ENCODE measurements around the gene CYP8B1. TPM values are rescaled to one million over a fixed set of nuclear protein-coding genes. Genes with fewer than 3 reads are reported as not detected.

CYP8B1 gene
- total and polyA plus RNA-seq, 2 experiments from 2014 or later = not detected

- TF ChIP-seq EZH2 (IDR thresholded peaks at IDR 0.05; ENCODE audit: low read depth, unreplicated experiment) = no peak
Measured at GRCh38 chr3:42906848-42907183, 31.1 kb upstream of the CYP8B1 start (continued).

DNA sequence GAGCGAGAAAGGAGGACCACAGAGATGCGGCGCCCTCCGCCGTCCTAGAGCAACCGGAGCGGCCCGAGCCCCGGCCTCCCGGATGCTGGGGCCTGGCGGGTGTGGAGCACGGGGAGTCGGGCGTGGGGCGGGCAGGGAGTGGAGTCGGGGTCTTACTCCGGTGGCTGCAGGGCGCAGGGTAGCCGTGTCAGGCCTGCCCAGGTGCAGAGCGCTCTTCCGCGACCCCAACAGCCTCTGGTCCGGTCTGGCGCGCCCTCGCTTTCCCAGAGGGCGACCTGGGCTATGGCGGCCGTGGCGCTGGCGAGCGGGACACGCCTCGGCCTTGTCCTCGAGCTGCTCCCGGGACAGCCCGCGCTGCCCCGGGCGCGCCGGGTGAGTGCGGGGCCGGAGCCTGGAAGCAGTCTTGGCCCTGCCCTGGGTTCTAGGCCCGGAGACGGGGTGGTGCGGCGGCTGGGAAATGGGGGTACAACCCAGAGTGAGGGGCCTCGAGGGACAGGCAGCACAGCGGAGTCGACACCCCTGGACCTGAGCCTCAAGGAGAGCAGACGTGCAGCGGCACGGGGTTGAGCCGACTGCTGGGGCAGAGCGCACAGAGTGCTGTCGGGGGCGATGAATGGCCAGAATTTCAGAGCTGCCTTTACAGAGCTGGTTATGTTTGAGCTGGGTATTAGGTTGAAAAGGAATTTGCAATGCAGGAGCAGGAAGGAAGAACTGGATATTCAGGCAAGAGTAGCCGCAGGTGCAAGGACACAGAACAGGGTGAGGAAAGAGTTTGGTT is 30.6 kb upstream of the CYP8B1 start, which contains the start of gene ZNF662:
ZNF662 (plus strand) TSS at position 73 of the 778 bp plus-strand sequence. CDS start 1,973 bp downstream, outside the sequence.
- Histone ChIP-seq H4K20me1 (replicated peaks; ENCODE audit: insufficient read depth) (no peaks in the 10 kb centered on the region), H3K27ac (ENCODE audit: low read depth) (no peak within 1 kb of the TSS), H3K9me2 (ENCODE audit: insufficient read depth) (0 out of 2 replicates have a peak, but pooled peaks cover 4% of the 10 kb centered on the region), H3K79me2 (replicated peaks; ENCODE audit: insufficient read depth) (no peaks in the 10 kb centered on the region), H3K4me1 (ENCODE audit: insufficient read depth) (no peaks in the 10 kb centered on the region; the same call in 1 of the 2 replicates), H3F3A (replicated peaks; ENCODE audit: low read depth) (no peaks in the 10 kb centered on the region), H3K4me2 (no peak within 1 kb of the TSS), H3K4me3 (peak within 1 kb of the TSS; percentile 13; the same call in 1 of the 2 replicates), H3K27me3 (ENCODE audit: insufficient read depth) (no peaks in the 10 kb centered on the region), H3K36me3 (ENCODE audit: insufficient read depth) (no peaks in the 10 kb centered on the region; the same call in 1 of the 2 replicates), H2AFZ (peak within 1 kb of the TSS; percentile 69)
- H3K27ac Mint-ChIP-seq = no peak within 1 kb of the TSS
- H3K36me3 Mint-ChIP-seq (ENCODE audit: low read depth) = peaks cover 33% of the 10 kb centered on the region
- peak within 1 kb of the TSS; percentile 14; the same call in 2 of the 3 replicates for H3K4me3 Mint-ChIP-seq
- TF ChIP-seq CREB1 (CRISPR knock-in tag; IDR thresholded peaks at IDR 0.05; ENCODE audit: low read depth) = no peak
- ATAC-seq (peak; percentile 85), DNase-seq (ENCODE audit: low spot score) (peak; percentile 27)
- peaks cover 10% of the 10 kb centered on the region for H3K27me3 Mint-ChIP-seq (ENCODE audit: insufficient read depth, low read depth, poor library complexity)
- peaks cover 4% of the 10 kb centered on the region; the same call in 1 of the 3 replicates for H3K4me1 Mint-ChIP-seq
- peaks cover 32% of the 10 kb centered on the region for H3K9me3 Mint-ChIP-seq

GRCh38 chr3:42905740-42906069 is 30.0 kb upstream of the CYP8B1 start:
- H3K4me1 Mint-ChIP-seq = peaks cover 4% of the 10 kb centered on the region; the same call in 1 of the 3 replicates
- ATAC-seq (no peak), DNase-seq (ENCODE audit: low spot score) (no peak)
- H3F3A ChIP-seq (replicated peaks; ENCODE audit: low read depth) = no peaks in the 10 kb centered on the region
- H3K9me2 ChIP-seq (ENCODE audit: insufficient read depth) = 0 out of 2 replicates have a peak, but pooled peaks cover 4% of the 10 kb centered on the region
- no peak overlapping the region for H3K27ac Mint-ChIP-seq
- no peaks in the 10 kb centered on the region; the same call in 1 of the 2 replicates for H3K4me1 ChIP-seq (ENCODE audit: insufficient read depth)
- H3K9me3 Mint-ChIP-seq = peaks cover 29% of the 10 kb centered on the region
- H4K20me1 ChIP-seq (replicated peaks; ENCODE audit: insufficient read depth) = no peaks in the 10 kb centered on the region
- peak overlapping the region; percentile 69; the same call in 1 of the 2 replicates for H2AFZ ChIP-seq
- no peak overlapping the region for H3K4me3 Mint-ChIP-seq
- TF ChIP-seq ETS1 (IDR thresholded peaks at IDR 0.05) = no peak
- TF ChIP-seq, protein P1, sequence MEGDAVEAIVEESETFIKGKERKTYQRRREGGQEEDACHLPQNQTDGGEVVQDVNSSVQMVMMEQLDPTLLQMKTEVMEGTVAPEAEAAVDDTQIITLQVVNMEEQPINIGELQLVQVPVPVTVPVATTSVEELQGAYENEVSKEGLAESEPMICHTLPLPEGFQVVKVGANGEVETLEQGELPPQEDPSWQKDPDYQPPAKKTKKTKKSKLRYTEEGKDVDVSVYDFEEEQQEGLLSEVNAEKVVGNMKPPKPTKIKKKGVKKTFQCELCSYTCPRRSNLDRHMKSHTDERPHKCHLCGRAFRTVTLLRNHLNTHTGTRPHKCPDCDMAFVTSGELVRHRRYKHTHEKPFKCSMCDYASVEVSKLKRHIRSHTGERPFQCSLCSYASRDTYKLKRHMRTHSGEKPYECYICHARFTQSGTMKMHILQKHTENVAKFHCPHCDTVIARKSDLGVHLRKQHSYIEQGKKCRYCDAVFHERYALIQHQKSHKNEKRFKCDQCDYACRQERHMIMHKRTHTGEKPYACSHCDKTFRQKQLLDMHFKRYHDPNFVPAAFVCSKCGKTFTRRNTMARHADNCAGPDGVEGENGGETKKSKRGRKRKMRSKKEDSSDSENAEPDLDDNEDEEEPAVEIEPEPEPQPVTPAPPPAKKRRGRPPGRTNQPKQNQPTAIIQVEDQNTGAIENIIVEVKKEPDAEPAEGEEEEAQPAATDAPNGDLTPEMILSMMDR (conservative IDR thresholded peaks at IDR 0.05; ENCODE audit: low read depth in 2 of 2) = no peak
- TF ChIP-seq EZH2phosphoT487 (IDR thresholded peaks at IDR 0.05; ENCODE audit: unreplicated experiment) = no peak
- no peak for TF ChIP-seq STAT1 (IDR thresholded peaks at IDR 0.05; ENCODE audit: unreplicated experiment)
- TF ChIP-seq NANOG (IDR thresholded peaks at IDR 0.05; ENCODE audit: borderline replicate concordance) = no peak
- no peak for TF ChIP-seq CREB1 (CRISPR knock-in tag; IDR thresholded peaks at IDR 0.05; ENCODE audit: low read depth)
- TF ChIP-seq ZNF331 (CRISPR knock-in tag; IDR thresholded peaks at IDR 0.05; ENCODE audit: low read depth) = no peak
- no peak for TF ChIP-seq JUNB (IDR thresholded peaks at IDR 0.05; ENCODE audit: unreplicated experiment)
- no peak for TF ChIP-seq REST (IDR thresholded peaks at IDR 0.05; ENCODE audit: unreplicated experiment)
- peaks cover 30% of the 10 kb centered on the region for H3K36me3 Mint-ChIP-seq (ENCODE audit: low read depth)
- H3K4me2 ChIP-seq = no peak overlapping the region
- H3K79me2 ChIP-seq (replicated peaks; ENCODE audit: insufficient read depth) = no peaks in the 10 kb centered on the region
- no peak overlapping the region for H3K27ac ChIP-seq (ENCODE audit: low read depth)
- H3K27me3 ChIP-seq (ENCODE audit: insufficient read depth) = no peaks in the 10 kb centered on the region
- H3K27me3 Mint-ChIP-seq (ENCODE audit: insufficient read depth, low read depth, poor library complexity) = peaks cover 12% of the 10 kb centered on the region
- no peaks in the 10 kb centered on the region; the same call in 1 of the 2 replicates for H3K36me3 ChIP-seq (ENCODE audit: insufficient read depth)
- peak overlapping the region; percentile 13; the same call in 1 of the 2 replicates for H3K4me3 ChIP-seq

Data from GM23338 (cell line).